ENCODE measurements around the gene CLCNKB.
A peak's percentile ranks its signal among the peaks of the same experiment; 100 is the strongest.
"Not testable (repeated sequence)": the region's sequence is repeated elsewhere in the genome, so short reads cannot be mapped to it uniquely, and the experiment has no call there.

The CLCNKB gene

DNA sequence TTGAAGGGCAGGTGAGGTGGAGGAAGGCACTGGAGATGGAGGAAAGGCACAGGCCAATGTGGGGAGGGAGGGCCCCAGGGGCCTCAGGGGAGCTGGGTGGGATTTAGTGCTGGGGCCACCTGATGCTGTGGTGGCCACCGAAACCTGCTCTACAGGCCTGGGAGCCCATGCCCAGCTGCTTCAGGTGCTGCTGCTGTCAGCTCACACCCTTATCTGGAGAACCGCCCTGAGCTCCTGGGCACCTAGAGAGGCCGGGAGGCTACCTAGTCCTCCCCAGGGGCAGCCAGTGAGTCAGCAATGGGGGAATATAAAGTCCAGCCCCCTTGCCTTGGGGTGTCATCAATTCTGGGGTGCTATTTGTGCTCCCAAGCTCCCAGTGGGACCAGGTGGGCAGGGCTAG is 17.7 kb downstream of the CLCNKB start:
- DNase-seq (ENCODE audit: low spot score), result no peak

DNA sequence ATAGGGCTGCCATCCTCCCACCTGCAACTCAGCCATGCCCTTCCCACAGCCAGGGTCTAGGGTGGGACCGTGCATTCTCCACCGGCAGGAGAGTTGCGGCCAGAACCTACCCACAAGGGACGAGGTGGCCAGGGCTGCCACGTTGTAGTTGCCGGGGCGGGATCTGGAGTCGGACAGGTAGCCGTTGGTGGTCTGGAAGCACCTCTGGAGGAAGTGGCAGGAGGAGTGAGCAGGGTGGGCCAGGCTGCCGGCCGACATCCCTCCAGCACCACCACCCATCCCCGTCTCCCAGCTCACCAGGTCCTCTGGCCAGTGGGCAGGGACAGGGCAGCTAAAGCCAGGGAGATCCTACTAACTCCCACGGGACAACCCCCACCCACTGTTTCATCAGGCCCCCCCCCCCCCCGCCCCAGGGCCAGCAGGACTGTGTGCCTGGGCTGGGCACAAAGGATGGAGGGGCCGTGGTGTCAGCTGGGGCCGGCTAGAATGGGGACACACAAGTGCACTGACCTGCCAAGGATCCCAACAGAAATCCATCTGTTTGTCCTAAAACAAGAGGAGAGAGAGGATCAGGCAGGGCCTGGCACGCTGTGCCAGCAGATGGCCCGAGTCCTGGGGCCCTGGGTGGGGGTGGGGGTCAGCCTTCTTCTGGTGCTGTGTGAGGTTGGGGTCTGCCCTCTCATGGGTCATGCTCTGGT is 18.6 kb downstream of the CLCNKB start:
- not testable (repeated sequence) for DNase-seq (ENCODE audit: low spot score)

DNA sequence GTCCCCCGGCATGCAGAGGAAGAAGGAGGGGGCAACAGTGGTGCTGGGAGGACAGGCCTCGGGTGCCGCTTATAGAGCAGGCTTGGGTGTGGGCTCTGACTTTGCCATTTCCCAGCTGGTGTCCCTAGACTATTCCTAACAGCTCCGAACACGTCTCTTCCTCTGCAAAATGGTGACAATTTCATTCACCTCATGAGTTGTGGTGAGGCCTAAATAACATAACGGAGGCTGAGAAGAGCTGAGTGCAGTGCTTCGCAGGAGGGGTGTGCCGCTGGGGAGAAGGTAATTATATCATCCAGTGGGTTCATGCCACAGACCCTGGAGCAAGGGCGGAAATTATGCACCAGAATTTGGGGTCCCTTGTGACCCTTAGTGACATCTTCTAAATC is 19.1 kb downstream of the CLCNKB start:
- DNase-seq (ENCODE audit: low spot score), result not testable (repeated sequence)

DNA sequence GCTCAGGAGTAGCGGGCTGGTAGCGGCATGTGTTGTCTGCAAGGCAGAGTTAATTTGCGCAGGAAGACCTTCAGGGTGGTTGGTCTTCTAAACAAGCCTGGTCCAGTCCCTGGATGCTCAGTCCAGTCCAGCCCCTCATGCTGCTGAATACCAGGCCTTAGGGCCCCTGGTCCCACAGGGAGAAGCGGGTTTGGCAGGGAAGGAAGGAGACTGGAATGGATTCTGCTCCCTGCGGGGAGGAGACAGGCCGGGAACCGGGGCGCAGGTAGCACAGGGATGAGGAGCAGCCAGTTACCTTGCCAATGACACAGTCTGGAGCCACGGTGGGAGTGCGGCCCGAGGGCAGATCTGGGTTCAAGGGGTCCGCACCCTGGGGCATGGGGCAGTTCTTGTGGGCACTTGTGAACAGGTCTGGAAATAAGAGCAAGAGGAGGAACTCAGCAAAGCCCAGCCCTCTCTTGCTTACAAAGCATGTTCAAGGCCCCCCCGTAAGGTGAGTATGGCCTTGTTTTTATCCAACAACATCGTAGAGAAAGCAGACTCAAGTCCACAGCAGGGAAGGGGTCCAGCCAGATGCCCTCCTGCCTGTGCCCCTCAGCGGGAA is 19.7 kb downstream of the CLCNKB start:
- DNase-seq (ENCODE audit: low spot score), result no peak

DNA sequence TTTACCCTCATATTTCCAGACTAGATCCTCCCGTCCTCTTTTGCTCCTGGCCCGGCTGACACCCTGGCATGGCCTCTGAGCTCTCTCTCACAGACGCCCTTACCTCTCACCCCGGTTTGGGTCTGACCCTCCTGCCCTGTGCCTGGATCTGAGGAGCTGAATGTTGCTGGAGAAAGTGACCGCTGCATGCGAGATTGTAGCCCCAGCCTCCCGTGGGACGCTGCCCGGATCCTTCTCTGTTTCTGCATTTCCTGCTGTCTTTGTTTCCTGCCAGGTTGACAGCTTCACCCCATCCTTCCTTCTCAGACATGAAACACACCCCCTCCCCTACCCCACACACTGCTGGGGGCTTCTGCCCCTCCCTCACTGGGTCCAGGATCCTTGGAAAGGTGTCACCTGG is 20.3 kb downstream of the CLCNKB start:
- DNase-seq (ENCODE audit: low spot score), result no peak

DNA sequence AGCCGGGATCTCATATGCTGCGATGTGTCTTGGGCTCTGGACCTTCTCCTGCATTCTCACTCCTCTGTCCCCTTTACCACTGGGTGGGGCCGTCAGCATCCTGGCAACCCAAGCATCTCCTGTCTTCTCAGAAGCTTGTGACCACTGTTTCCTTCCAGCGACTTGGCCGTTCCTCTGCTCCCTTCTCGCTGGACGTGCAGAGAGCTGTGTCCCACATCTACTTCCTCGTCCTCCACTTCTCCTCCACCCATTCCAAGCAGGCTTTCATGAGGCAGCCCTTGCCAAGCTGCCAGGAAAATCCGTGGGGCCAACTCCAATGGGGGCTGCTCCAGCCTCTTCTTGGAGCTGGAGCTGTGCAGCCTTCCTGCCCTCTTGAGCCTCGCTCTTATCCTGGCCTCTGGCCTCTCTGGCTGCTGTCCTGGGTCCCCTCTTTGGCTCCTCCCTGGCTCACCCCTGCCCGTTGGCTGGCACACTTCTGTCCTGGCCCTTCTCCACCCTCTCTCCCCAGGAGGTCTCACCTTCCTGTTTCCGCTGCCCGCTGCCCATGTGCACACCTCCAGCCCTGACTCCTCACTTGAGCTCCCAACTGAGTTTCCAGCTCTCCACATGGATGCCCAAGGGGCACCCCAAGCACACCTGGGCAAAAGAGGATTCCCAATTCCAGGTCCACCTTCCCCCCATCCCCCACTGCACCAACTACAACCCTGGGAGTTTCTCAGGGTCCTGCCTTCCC is 21.1 kb downstream of the CLCNKB start:
- DNase-seq (ENCODE audit: low spot score), result no peak

DNA sequence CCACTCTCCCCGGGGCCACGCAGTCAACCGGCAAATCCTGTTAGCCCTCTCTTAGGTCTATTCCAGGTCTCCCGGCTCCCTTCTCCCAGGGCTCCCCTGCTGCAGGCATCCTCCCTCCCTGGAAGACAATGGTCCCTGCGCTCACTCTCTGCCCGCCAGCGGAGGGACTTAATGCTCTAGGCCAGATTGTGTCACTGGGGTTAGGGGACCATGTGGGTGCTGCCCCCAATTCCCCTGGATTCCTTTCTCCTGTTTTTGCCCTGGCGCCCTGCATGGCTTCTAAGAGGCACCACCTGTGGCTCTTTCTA is 21.6 kb downstream of the CLCNKB start:
- DNase-seq (ENCODE audit: low spot score), result no peak

DNA sequence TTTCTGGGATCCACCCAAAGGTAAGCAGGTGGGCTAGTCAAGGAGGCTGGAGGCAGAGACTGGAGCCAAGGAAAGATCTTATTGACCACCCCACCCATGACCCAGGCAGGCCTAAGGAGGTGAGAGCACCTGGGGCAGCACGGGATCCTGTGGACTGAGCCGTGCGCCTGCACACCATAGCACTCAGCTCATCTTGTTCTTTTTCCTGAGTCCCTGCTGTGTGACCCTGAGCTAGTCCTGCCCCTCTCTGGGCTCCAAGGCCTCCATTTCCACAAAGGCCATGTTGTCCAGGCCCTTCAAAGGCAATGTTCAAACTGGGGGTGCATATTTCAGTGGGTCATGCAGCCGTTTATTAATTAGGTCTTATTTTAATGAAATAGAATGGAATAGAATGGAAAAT is 22.7 kb downstream of the CLCNKB start:
- no peak for DNase-seq (ENCODE audit: low spot score)

DNA sequence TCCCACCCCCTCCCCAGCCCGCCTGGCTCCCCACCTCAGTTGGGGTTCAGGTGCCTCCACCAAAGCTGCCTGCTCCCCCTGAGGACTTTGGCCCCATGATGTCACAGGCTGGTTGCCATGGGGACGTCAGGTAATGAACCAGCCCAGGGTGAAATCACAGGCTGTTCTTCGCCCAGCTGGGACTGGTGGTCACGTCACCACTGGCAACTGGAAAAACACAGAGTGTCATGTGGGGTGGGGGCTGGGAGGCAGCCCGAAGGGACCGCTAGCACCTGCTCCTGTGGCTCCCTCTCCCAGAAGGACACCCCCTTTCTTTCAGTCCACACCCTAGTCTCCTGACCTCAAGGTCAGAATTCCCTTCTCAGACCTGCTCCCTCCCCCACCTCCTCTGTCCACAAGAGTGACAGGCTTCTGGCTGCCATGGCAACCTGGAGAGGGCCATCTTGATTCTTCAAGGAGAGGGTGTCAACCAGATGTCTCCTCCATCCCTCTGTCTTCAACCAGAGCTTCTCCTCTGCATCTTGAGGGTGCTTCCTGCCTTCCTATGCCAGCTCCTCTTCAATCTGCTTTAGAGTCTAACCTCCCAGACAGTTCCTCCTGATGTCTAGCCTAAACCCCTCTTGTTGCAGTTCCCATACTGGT is 23.7 kb downstream of the CLCNKB start:
- no peak for DNase-seq (ENCODE audit: low spot score)

DNA sequence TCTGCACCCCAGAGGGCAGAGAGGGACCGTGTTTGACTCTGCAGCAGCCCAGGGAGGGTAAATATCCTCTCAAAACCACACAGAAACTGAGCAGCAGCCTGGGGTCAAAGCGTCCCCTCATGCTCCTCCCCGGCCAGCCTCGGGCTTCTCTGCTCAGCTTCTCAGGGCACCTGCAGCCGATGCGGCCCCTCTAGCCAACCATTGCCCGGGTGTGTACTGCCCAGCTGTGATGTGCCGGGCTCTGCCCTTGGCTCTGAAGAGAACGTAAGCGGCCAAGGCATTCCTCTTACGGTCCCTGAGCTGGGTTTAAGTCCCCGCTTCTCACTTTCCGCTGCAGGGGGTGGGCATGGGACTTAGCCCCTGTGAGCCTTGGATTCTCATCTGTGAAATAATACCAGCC is 24.4 kb downstream of the CLCNKB start:
- DNase-seq (ENCODE audit: low spot score), result no peak

DNA sequence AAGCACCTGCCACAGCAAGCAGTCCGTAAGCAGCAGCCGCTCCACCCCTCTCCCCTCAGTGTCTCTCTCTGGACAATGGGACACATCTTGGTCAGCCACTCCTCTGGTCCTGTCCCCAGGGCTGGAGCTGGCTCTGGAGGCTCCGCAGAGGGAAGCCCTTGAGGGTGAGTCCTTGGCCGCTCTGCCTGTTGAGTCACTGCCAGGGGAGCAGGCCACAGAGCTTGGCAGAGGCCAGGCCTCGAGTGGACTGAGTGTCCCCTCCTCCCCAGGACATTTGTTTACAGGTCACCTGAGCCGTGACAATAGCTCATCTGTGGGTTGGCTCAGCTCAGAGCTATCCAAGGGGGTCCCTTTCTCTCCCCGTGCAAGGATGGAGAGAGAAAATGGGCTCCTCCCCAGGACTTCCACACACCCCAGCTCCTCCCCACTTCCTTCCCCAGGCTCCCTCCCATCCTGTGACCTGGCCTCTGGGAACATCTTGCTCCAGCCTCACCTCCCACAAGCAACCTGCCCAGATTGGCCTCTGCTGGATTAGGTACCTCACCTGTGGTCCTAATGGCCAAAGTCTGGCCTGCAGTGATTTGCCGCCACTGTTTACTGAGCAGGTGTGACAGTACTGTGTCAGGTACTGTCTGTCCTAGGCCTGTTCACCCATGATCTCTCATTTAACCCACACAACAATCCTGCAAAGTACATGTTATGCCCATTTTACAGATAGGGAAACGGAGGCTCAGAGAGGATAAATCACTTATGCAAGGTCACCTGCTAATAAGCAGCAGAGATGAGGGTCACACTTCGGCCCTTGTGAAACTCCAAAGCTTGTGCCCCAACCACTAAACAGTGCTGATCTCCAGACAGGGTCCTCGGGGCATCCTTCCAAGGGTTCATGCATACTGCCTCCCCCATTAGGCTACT is 25.0 kb downstream of the CLCNKB start:
- no peak for DNase-seq (ENCODE audit: low spot score)

DNA sequence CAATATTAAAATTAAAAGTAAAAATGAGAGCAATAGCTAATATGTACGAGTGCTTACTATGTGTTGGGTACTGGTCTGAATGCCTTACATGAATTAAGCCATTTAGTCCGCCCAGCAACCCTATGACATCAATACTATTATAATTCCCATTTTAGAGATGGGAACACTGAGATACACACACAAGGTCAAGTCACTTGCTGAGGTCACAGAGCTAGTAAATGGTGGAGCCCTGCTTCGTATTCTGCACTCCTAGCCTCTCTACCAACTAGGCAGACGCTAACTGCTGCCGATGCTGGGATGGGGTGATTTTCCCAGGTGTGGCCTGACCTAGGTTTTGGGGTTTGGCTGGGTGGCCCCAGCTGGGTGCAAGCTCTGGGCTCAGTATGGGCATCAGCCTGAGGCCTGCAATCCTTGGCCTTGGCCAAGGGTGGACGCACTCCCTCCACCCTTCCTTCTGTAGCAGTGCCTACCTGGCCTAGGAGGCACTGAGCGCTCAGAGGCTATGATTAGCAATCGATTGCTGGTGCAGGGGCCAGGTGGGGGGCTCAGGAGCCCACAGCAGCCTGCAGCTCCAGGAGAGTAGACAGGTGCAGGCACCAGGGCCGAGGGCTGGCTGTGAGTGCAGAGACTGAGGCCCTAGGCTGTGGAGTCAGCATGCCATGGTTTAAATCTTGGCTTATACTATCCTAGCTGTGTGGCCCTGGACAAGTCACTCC is 27.2 kb downstream of the CLCNKB start:
- DNase-seq (ENCODE audit: low spot score), result no peak

DNA sequence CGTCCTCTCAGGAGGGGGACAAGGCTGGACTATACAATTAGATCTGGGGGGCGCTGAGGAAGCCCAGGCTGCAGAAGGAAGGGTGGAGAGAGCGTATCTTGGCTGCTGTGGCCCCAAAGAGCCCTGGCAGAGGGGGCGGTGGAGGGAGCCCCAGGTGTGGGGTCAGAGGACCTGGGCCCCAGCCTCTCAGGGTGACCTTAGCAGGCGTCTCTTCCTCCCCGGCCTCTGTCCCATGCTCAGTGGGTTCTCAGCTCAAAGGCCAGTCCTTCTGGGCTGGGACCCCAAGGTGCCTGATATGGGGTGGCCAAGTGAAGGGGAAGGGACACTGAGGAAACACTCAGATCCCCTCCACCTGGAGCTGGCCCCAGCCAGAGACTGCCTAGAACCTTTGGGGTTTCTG is 28.0 kb downstream of the CLCNKB start:
- no peak for DNase-seq (ENCODE audit: low spot score)

DNA sequence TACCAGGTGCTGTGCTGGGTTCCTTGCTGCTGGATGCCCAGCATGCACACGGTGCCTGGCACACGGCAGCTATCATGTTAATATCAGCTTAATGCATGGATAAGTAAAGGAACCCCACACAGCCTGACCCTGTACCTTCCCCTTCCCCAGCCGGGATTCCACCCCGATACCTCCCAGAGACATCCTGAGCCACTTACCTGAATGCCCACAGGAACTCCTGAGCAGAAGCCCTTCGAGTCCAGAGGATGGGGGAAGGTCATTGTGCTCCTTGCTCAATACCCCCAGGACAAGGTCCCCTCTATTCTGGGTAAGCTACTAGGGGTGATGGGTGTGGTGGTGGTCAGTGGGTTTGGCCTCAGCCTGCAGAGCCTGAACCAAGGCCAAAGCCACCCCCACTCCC is 28.5 kb downstream of the CLCNKB start:
- no peak for DNase-seq (ENCODE audit: low spot score)

DNA sequence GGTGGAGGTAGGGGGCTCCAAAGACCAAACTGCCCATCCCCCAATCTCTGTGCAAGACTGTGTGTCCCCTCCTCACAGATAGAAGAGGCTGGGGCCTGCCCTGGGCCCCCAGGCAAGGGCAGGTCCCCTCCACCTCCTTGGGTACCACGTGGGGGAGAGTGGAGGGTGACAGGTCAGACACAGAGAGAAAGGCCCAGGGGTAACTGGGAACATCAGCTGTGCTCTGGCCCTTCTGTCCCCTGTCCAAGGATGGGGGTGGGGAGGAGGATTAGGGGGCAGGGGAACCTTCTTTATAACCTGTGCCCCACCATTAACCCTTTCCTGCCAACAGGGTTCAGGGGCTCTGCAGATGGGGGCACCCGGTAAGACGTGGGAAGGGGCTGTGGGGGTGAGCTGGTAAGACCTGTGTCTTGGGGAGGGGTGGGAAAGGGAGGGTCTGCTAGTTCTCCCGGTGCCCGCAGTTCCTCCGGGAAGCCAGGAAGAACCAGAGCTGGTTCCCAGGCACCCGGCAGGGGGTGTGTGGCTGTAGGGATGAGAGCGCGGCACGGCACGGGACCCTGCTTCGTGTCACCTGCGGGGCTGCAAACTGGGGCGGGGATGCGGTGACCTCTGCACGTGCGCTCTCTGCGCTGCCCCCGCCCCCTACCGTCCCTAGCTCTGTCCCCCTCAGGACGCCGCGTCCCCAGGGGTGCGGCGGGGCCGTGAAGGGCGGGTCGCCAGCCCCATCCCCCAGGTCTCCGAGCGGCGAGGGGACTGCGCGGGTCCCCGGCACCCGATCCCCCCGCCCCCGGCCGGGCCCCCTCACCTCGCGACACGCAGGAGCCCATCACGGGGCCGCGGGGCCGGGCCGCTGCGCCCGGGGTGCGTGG is 29.3 kb downstream of the CLCNKB start:
- DNase-seq (ENCODE audit: low spot score), result no peak

DNA sequence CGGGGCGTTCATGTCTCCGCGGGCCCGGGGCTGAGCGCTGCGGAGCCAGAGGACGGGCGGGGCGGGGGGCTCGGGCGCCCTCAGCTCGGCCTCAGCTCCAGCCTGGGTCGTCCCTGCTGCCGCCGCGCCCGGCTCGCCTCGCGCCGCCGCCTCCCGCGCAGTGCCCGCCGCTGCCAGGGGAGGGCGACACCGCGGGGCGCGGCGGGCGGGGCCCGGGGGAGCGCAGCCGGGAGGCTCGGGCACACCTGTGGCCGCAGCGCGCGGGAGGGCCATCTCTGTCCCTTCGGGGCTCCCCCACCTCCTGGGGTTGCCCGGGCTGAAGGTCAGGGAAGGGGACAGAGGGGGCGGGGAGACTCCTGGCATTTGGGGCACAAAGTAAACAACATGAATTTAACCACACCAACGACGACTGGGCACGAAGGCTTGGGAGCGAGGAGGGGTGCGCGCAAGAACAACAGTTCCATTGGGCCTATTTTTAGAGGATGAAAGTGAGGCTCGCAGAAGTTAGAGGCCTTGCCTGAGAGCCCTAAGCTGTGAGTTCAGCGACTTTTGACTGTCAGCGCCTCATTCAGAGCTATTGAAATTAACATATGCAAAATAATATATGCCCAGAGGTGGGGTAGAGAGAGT is 30.0 kb downstream of the CLCNKB start, which contains the start of gene FAM131C:
FAM131C (minus strand) TSS at position 162 of the 630 bp plus-strand sequence. CDS start 209 bp downstream, outside the sequence.
- peak; percentile 11 for DNase-seq (ENCODE audit: low spot score)

DNA sequence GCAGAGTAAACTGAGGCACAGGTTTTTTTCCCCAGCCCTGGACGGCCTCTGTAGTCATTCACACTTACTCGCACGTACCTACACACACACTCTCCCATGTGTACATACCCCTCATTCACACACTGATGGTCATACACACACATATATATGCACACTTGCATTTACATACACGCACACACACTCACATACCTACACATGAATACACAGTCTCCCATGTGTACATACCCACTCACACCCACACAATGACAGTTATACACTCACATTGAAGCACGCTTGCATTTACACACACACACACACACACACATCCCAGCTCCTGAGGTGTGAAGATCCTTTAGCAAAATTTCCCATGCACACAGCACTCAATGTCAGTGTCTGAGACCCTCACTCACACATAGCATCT is 30.6 kb downstream of the CLCNKB start:
- no peak for DNase-seq (ENCODE audit: low spot score)

DNA sequence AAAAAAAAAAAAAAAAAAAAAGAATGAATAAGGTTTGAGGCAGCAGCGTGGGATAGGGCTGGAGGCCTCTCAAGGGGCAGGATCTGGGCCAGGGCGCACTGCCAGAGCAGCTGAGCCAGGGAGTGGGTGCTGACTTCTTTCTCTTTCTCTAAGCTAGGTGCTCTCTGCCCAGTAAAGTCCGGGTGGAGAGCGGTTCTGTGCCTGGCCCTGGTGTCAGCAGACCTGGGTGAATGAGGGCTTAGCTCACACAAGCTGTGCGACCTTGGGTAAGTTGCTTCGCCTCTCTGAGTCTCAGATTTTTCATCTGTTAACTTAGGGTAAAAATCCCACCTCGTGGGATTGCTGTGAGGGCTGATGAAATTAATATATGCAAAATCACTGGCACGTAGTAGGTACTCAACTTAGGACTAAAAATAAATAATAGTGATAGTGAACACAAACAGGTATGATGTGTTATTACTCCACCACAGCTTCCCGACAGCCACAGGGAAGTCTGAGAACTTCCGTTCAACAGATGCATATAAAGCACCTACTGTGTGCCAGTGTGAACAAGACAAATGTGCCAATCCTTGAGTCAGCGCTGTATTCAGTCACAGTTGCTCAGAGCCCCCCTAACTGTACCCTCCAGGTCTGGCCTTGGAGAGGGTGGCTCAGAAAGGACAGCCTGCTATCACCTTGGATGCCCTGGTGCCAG is 31.9 kb downstream of the CLCNKB start:
- DNase-seq (ENCODE audit: low spot score), result no peak
